ENCODE results near the gene IL6. TPM values are rescaled to one million over a fixed set of nuclear protein-coding genes. Genes with fewer than 3 reads are reported as not detected.
"Not testable (repeated sequence)": the region's sequence is repeated elsewhere in the genome, so short reads cannot be mapped to it uniquely, and the experiment has no call there.

The IL6 gene
- not detected for polyA plus RNA-seq (ENCODE audit: insufficient read length)
- long read RNA-seq, donor 1 = 0 reads
- long read RNA-seq, donor 2 = 0 reads
- long read RNA-seq, donor 3 = 0 reads
- long read RNA-seq, donor 4 = 0 reads
- long read RNA-seq, donor 5 = 0 reads
- long read RNA-seq, donor 6 = 0 reads
- long read RNA-seq, donor 7 = 0 reads
- long read RNA-seq, donor 8 = 0 reads

- peak; percentile 60 for DNase-seq
Measured at GRCh38 chr7:22726907-22727713, at the start of gene IL6. TSS of gene IL6 (plus strand) at chr7:22727200. CDS start at chr7:22727263, 63 bp downstream.

GRCh38 chr7:22677263-22677662, 49.7 kb upstream of the IL6 start:
- not testable (repeated sequence) for DNase-seq

GRCh38 chr7:22677680-22678079, 49.3 kb upstream of the IL6 start:
- no peak for DNase-seq

- no peak for DNase-seq
Measured at GRCh38 chr7:22680482-22680911, 46.5 kb upstream of the IL6 start.

- DNase-seq = no peak
Measured at GRCh38 chr7:22681312-22681711, 45.7 kb upstream of the IL6 start.

- no peak for DNase-seq
Measured at GRCh38 chr7:22681852-22682657, 44.9 kb upstream of the IL6 start.

GRCh38 chr7:22683379-22683778, 43.6 kb upstream of the IL6 start:
- DNase-seq = no peak

- no peak for DNase-seq
Measured at GRCh38 chr7:22686620-22687019, 40.4 kb upstream of the IL6 start.

- no peak for DNase-seq
Measured at GRCh38 chr7:22688084-22688483, 38.9 kb upstream of the IL6 start.

GRCh38 chr7:22688934-22689333, 38.1 kb upstream of the IL6 start:
- not testable (repeated sequence) for DNase-seq

- no peak for DNase-seq
Measured at GRCh38 chr7:22694597-22695207, 32.3 kb upstream of the IL6 start.

GRCh38 chr7:22695476-22696132, 31.4 kb upstream of the IL6 start:
- no peak for DNase-seq

- no peak for DNase-seq
Measured at GRCh38 chr7:22696541-22697228, 30.3 kb upstream of the IL6 start.

GRCh38 chr7:22697322-22697859, 29.6 kb upstream of the IL6 start:
- DNase-seq = no peak

- DNase-seq = no peak
Measured at GRCh38 chr7:22697876-22698606, 29.0 kb upstream of the IL6 start.

- DNase-seq = no peak
Measured at GRCh38 chr7:22698767-22699166, 28.2 kb upstream of the IL6 start.

GRCh38 chr7:22700559-22701002, 26.4 kb upstream of the IL6 start:
- no peak for DNase-seq

- DNase-seq = no peak
Measured at GRCh38 chr7:22702516-22702915, 24.5 kb upstream of the IL6 start.

GRCh38 chr7:22703107-22703855, 23.7 kb upstream of the IL6 start:
- DNase-seq = not testable (repeated sequence)

All from left kidney (tissue), 8 donors.